Fibroblast of lung (primary cell): ENCODE measurements around the gene LDLRAD3.

Experiments
- EZH2 ChIP-seq: IDR thresholded peaks from 2 replicates; pipeline ENCODE4 v1.5.1; 2012; ENCODE audit warnings: low read length, control low read depth, mild to moderate bottlenecking; ENCODE audit errors: missing control alignments
- TF ChIP-seq, protein P1 (sequence below), 2 donors: IDR thresholded peaks in 1 of 2; conservative IDR thresholded peaks in 1 of 2; 1 replicate in 1 of 2; 2 replicates in 1 of 2; pipeline ENCODE4 v1.5.1; 2011 to 2012; ENCODE audit warnings: low read length in 2 of 2, control low read depth in 1 of 2, inconsistent platforms in 1 of 2, low read depth in 1 of 2, mild to moderate bottlenecking in 1 of 2

DNA sequence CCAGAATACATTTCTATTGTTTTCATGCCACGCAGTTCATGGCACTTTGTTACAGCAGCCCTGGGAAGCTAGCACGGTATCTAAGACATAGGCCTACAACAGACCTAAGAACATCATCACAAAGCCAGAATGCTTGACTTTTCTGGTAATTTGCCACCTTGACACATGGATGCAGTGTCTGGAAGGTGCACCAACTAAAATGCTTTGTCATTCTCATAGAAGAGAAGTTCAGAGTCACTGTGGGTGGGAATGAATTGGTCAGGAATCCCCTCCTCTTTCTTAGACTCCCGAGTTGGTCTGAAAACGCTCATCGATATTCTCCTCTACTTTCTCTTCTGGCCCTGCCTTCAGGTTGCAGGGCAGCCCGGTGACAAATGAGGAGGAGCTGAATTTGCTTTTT, 223.9 kb downstream of the LDLRAD3 start:
- TF ChIP-seq, protein P1, sequence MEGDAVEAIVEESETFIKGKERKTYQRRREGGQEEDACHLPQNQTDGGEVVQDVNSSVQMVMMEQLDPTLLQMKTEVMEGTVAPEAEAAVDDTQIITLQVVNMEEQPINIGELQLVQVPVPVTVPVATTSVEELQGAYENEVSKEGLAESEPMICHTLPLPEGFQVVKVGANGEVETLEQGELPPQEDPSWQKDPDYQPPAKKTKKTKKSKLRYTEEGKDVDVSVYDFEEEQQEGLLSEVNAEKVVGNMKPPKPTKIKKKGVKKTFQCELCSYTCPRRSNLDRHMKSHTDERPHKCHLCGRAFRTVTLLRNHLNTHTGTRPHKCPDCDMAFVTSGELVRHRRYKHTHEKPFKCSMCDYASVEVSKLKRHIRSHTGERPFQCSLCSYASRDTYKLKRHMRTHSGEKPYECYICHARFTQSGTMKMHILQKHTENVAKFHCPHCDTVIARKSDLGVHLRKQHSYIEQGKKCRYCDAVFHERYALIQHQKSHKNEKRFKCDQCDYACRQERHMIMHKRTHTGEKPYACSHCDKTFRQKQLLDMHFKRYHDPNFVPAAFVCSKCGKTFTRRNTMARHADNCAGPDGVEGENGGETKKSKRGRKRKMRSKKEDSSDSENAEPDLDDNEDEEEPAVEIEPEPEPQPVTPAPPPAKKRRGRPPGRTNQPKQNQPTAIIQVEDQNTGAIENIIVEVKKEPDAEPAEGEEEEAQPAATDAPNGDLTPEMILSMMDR (conservative IDR thresholded peaks at IDR 0.05 in 1 of 2, IDR thresholded peaks at IDR 0.05 in 1 of 2; ENCODE audit: low read depth in 1 of 2, low read length in 2 of 2), result no peak
- TF ChIP-seq EZH2, result no peak
